ENCODE measurements around the gene CCNB2. TPM values are rescaled to one million over a fixed set of nuclear protein-coding genes. Genes with fewer than 3 reads are reported as not detected.
A peak's percentile ranks its signal among the peaks of the same experiment; 100 is the strongest.

Gene CCNB2
- total and polyA plus RNA-seq, 8 donors, result 3.3 to 70.1 (median 33.8) TPM

DNA sequence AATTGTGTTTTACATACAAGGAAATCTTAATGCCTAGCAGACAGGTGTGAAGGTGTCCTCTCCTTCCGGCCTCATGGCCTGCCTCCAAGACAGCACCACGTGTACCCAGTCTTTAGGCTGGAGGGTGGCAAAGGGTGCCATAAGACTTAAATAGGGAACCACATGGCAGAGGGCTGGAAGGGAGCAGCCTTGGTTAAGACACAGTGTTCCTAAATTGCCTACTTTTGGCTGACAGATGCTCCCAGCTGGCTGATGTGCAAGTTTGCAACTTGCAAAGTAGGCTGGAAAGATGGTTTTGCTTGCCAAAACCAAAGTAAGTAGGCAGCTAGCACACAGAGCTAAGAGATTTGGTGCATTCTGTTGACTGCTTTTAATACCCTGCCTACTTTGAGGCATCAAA is 45.2 kb downstream of the CCNB2 start:
- Histone ChIP-seq H3K36me3 (peaks cover 0 to 68% of the 10 kb centered on the region in 2 donors), H3K4me3 (no peak overlapping the region), H3K27me3 (no peaks in the 10 kb centered on the region), H3K4me1 (no peaks in the 10 kb centered on the region), H3K9me3 (no peaks in the 10 kb centered on the region), H3K27ac (no peak overlapping the region)
- no peak for DNase-seq
- TF ChIP-seq, protein P1, sequence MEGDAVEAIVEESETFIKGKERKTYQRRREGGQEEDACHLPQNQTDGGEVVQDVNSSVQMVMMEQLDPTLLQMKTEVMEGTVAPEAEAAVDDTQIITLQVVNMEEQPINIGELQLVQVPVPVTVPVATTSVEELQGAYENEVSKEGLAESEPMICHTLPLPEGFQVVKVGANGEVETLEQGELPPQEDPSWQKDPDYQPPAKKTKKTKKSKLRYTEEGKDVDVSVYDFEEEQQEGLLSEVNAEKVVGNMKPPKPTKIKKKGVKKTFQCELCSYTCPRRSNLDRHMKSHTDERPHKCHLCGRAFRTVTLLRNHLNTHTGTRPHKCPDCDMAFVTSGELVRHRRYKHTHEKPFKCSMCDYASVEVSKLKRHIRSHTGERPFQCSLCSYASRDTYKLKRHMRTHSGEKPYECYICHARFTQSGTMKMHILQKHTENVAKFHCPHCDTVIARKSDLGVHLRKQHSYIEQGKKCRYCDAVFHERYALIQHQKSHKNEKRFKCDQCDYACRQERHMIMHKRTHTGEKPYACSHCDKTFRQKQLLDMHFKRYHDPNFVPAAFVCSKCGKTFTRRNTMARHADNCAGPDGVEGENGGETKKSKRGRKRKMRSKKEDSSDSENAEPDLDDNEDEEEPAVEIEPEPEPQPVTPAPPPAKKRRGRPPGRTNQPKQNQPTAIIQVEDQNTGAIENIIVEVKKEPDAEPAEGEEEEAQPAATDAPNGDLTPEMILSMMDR (IDR thresholded peaks at IDR 0.05), result no peak
- ATAC-seq, result no peak
- intact Hi-C loops (cut with DNase I), result no loop called here

DNA sequence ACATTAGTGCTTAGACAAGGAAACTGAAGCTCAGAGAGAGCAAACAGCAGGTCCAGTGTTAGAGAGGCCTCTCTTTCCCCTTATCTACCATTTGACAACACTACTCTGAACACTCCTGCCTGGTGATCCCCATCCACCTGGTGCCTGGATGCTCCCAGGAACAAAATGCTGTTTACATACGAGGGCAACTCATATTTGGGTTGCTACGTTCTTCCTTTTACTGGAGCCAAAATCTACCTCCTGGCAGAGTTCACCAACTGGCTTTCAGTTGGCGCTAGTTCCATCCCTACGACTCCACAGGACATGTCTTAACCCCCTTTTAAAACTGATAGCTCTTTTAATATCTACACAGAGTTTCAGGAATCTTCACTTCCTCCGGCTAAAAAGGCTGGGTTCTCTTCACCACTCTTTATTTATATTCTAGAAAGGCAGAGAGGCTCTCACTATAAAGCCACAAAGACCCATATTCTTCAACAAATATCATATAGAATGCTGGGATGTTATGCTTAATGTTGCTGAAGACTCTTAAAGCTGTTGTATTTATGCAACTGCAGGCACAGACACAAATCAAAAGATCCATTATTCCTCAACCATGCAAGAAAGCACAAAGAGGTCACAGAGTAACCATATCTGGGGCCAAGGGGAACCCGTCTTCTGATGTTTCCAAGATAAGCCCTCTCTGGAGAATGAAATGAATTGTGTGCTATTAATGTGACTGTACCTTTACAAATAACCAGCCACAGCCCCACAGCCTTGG is 47.9 kb downstream of the CCNB2 start:
- H3K9me3 ChIP-seq, result no peaks in the 10 kb centered on the region
- H3K4me3 ChIP-seq, result no peak overlapping the region
- H3K36me3 ChIP-seq, result peaks cover 0 to 66% of the 10 kb centered on the region in 2 donors
- no peaks in the 10 kb centered on the region for H3K4me1 ChIP-seq
- no peak for DNase-seq
- no peaks in the 10 kb centered on the region for H3K27me3 ChIP-seq
- no peak for ATAC-seq
- TF ChIP-seq, protein P1 (IDR thresholded peaks at IDR 0.05), result no peak
- no peak overlapping the region for H3K27ac ChIP-seq
- intact Hi-C loops (cut with DNase I), result no loop called here

DNA sequence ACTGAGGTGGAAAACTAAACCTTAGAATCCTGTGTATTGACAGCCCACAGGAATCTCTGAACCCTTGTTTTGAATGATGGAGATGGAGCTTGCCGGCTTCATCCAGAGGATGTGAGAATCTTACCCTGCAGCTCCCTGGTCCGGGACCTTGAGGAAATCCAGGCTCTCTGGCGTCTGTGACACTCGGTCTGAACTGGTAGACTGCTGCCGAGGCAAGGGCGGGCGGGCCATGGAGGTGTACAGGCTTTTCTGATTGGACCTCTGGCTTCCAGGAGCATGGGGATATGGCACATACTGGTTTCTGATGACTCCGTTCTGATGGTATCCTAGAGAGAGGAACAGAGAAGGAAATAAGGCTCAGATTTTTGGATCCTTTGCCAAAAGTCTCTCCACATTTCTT is 48.5 kb downstream of the CCNB2 start:
- Histone ChIP-seq H3K4me1 (no peaks in the 10 kb centered on the region), H3K27ac (no peak overlapping the region), H3K9me3 (no peaks in the 10 kb centered on the region), H3K36me3 (peaks cover 0 to 65% of the 10 kb centered on the region in 2 donors), H3K4me3 (no peak overlapping the region), H3K27me3 (no peaks in the 10 kb centered on the region)
- intact Hi-C loops (cut with DNase I), result no loop called here
- ATAC-seq (no peak), DNase-seq (no peak)
- TF ChIP-seq, protein P1 (IDR thresholded peaks at IDR 0.05), result no peak

DNA sequence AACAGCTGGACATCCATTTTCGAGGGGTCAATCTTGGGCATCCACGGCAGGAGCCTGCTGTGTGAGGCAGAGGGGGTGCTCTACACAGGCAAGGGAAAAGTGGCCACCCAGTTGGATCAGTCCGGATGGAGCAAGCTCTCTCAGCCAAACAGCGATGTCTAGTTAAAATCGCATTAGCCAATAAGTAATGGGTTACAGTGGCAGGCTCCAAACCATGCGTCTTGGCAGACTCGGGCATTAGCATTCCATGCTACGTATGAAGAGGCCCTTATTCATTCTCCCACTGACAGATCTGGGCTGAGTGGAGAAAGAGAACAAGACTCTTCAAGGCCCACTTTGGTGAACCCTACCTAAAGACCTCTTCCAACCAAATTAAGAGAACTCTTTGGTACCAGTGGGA is 49.3 kb downstream of the CCNB2 start:
- Histone ChIP-seq H3K9me3 (no peaks in the 10 kb centered on the region), H3K27ac (no peak overlapping the region), H3K4me3 (no peak overlapping the region), H3K36me3 (peaks cover 0 to 67% of the 10 kb centered on the region in 2 donors), H3K27me3 (no peaks in the 10 kb centered on the region), H3K4me1 (peaks cover 4 to 6% of the 10 kb centered on the region in 2 donors)
- intact Hi-C loops (cut with DNase I), result no loop called here
- ATAC-seq (peak; percentile 35), DNase-seq (no peak)
- TF ChIP-seq, protein P1 (IDR thresholded peaks at IDR 0.05), result no peak

DNA sequence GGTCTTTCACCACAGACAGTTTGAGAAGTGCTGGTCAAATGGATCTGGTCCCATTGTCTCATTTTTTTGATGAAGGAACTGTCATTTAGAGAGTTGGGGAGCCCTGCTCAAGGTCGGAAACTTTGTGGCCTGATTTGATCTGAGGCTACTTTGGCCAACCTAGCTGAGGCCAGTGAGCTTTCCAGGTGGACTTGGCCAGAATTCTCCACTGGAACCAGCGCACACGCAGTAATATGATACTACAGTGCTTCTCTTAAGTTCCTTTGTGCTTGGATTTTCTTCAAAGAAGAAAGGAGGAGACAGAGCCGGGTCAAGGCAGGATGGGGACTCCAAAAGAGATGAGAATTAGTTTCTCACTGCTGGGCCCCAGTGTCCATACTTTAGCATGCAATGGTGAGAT is 50.5 kb downstream of the CCNB2 start:
- TF ChIP-seq, protein P1 (IDR thresholded peaks at IDR 0.05), result no peak
- H3K27me3 ChIP-seq, result no peaks in the 10 kb centered on the region
- H3K27ac ChIP-seq, result no peak overlapping the region
- no peaks in the 10 kb centered on the region for H3K9me3 ChIP-seq
- ATAC-seq, result no peak
- no peak for DNase-seq
- peaks cover 0 to 61% of the 10 kb centered on the region in 2 donors for H3K36me3 ChIP-seq
- no peak overlapping the region for H3K4me3 ChIP-seq
- intact Hi-C loops (cut with DNase I), result no loop called here
- peaks cover 4 to 9% of the 10 kb centered on the region in 2 donors for H3K4me1 ChIP-seq

All from left lung (tissue), 10 donors.